Transverse colon (tissue), 4 donors: ENCODE results near the gene SMCO2.

ENCODE experiments used
- EP300 ChIP-seq: sonication (generic); formaldehyde crosslinking; IDR thresholded peaks from one replicate; pipeline ENCODE4 v1.6.1; 2017; ENCODE audit warnings: antibody characterized with exemption, low read depth
- POLR2A ChIP-seq: fragments of 450-650 bp; IDR thresholded peaks from one replicate; pipeline ENCODE4 v1.6.1; 2016; ENCODE audit warnings: antibody characterized with exemption, mild to moderate bottlenecking, moderate library complexity
- POLR2AphosphoS5 ChIP-seq, 3 donors: sonication (generic); formaldehyde crosslinking; IDR thresholded peaks; one replicate each; pipeline ENCODE4 v1.6.1; 2016; ENCODE audit warnings: antibody characterized with exemption in 3 of 3
- TF ChIP-seq, protein P1 (sequence below), 5 experiments: fragments of 200-600 bp in 3 of 5; fragments of 450-650 bp in 2 of 5; sonication (generic) in 3 of 5; IDR thresholded peaks; 1 replicate in 2 of 5; 2 replicates in 3 of 5; pipeline ENCODE4 v1.5.1; 2016 to 2017; ENCODE audit warnings: antibody characterized with exemption in 5 of 5, inconsistent platforms in 3 of 5, mild to moderate bottlenecking in 2 of 5, moderate library complexity in 1 of 5

DNA sequence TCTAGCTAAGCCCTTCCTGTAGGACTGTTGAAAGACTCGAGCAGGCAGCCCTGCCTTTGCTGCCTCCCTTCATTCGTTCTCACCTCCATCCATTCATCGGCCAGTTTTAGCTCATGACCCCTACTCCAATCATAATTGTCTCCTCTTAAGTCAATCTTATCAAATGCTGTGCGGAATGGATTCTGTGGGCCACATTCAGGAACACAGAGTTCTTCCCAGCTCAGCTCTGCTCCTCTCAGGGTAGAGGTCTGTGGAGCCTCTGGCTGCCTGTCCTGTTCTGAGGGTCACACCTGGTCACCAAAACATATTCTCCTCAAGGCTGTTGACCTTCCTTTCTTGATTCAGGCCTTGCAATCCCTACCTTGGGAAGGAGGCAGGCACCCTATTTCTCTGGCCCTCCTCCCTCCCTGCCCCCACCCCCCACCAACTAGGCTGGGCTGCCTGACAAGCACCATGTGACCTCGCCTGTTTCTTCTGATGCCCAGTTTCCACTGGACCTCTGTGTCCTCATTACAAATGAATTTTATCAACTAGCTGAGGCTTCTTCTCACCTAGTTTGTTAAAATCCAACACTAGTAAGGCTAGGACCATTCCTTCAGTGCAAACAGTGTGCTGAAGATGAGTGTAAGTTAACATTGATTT, 3.5 kb downstream of the SMCO2 start:
- no peak for TF ChIP-seq EP300
- no peak for TF ChIP-seq POLR2A
- TF ChIP-seq, protein P1, sequence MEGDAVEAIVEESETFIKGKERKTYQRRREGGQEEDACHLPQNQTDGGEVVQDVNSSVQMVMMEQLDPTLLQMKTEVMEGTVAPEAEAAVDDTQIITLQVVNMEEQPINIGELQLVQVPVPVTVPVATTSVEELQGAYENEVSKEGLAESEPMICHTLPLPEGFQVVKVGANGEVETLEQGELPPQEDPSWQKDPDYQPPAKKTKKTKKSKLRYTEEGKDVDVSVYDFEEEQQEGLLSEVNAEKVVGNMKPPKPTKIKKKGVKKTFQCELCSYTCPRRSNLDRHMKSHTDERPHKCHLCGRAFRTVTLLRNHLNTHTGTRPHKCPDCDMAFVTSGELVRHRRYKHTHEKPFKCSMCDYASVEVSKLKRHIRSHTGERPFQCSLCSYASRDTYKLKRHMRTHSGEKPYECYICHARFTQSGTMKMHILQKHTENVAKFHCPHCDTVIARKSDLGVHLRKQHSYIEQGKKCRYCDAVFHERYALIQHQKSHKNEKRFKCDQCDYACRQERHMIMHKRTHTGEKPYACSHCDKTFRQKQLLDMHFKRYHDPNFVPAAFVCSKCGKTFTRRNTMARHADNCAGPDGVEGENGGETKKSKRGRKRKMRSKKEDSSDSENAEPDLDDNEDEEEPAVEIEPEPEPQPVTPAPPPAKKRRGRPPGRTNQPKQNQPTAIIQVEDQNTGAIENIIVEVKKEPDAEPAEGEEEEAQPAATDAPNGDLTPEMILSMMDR (IDR thresholded peaks at IDR 0.05), result no peak
- no peak for TF ChIP-seq POLR2AphosphoS5 (IDR thresholded peaks at IDR 0.05)
